Stimulated activated CD8-positive, alpha-beta memory T cell treated with anti-CD3 and anti-CD28 coated beads, Interleukin-4, amount 100 ng/mL, for 1 hour (primary cell): ENCODE data around the gene ERBIN.
"Not testable (repeated sequence)": the region's sequence is repeated elsewhere in the genome, so short reads cannot be mapped to it uniquely, and the experiment has no call there.

ENCODE experiments used
- DNase-seq, 2 donors: peaks; one replicate each; pipeline ENCODE4 v3.0.0-alpha.2; 2020; ENCODE audit warnings: low read depth in 2 of 2, low spot score in 1 of 2

ERBIN gene

GRCh38 chr5:65999061-65999723 is 72.8 kb downstream of the ERBIN start:
- DNase-seq: no peak

GRCh38 chr5:66001952-66002351 is 75.6 kb downstream of the ERBIN start:
- no peak for DNase-seq

GRCh38 chr5:66002415-66002814 is 76.0 kb downstream of the ERBIN start:
- DNase-seq: no peak

- DNase-seq: no peak
Observed at GRCh38 chr5:66004216-66004615, 77.8 kb downstream of the ERBIN start.

GRCh38 chr5:66009277-66009676 is 82.9 kb downstream of the ERBIN start:
- no peak for DNase-seq

- DNase-seq: no peak
Observed at GRCh38 chr5:66010476-66010875, 84.1 kb downstream of the ERBIN start.

GRCh38 chr5:66012271-66012670 is 85.9 kb downstream of the ERBIN start:
- DNase-seq: no peak

GRCh38 chr5:66013397-66013796 is 87.0 kb downstream of the ERBIN start:
- no peak for DNase-seq

GRCh38 chr5:66013906-66014305 is 87.5 kb downstream of the ERBIN start:
- no peak for DNase-seq

GRCh38 chr5:66015196-66015960 is 89.0 kb downstream of the ERBIN start:
- no peak for DNase-seq

- no peak for DNase-seq
Observed at GRCh38 chr5:66021585-66021984, 95.2 kb downstream of the ERBIN start.

GRCh38 chr5:66039296-66039695 is 112.9 kb downstream of the ERBIN start:
- no peak for DNase-seq

GRCh38 chr5:66039701-66040100 is 113.3 kb downstream of the ERBIN start:
- DNase-seq: no peak

- DNase-seq: no peak
Observed at GRCh38 chr5:66041627-66042026, 115.3 kb downstream of the ERBIN start.

- no peak for DNase-seq
Observed at GRCh38 chr5:66057239-66057638, 130.9 kb downstream of the ERBIN start.

GRCh38 chr5:66061320-66061719 is 134.9 kb downstream of the ERBIN start:
- DNase-seq: not testable (repeated sequence)

- DNase-seq: not testable (repeated sequence)
Observed at GRCh38 chr5:66063061-66063460, 136.7 kb downstream of the ERBIN start.

GRCh38 chr5:66066826-66067225 is 140.5 kb downstream of the ERBIN start:
- no peak for DNase-seq

- no peak for DNase-seq
Observed at GRCh38 chr5:66072031-66072430, 145.7 kb downstream of the ERBIN start.

GRCh38 chr5:66074901-66075300 is 148.5 kb downstream of the ERBIN start:
- no peak for DNase-seq

GRCh38 chr5:66080664-66081063 is 154.3 kb downstream of the ERBIN start:
- no peak for DNase-seq

GRCh38 chr5:66089384-66089783 is 163.0 kb downstream of the ERBIN start:
- no peak for DNase-seq

GRCh38 chr5:66100851-66101250 is 174.5 kb downstream of the ERBIN start:
- DNase-seq: no peak
